Measurements from ENCODE around the gene ZNF418.

- TF ChIP-seq POLR2A (IDR thresholded peaks at IDR 0.05): no peak
- TF ChIP-seq CTCF (IDR thresholded peaks at IDR 0.05): no peak
Measured at GRCh38 chr19:57978586-57979289, 43.5 kb upstream of the ZNF418 start.

All from heart left ventricle (tissue), 13 donors.